ENCODE results near the gene TTR. TPM values are rescaled to one million over a fixed set of nuclear protein-coding genes. Genes with fewer than 3 reads are reported as not detected.

Gene TTR
- total and polyA plus RNA-seq, 3 donors from 2014 or later = 0.63 to 2.8 (median 1.1) TPM

DNA sequence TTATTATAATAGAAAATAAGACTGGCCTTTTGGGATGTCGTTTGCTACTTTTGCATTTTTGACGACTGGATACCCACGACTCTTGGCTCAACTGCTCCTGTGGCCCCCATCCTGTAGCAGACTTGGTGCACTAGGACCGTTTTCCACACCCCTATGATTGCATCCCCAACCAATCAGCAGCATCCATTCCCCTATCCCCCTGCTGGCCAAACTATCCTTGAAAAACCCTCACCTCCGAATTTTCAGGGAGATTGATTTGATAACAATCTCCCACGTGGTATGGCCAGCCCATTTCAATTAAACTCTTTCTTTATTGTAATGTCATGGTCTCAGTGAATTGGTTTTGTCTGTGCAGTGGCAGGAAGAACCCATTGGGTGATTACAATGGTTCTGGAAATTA, 37.9 kb upstream of the TTR start:
- H3K27ac ChIP-seq = no peak overlapping the region
- no peaks in the 10 kb centered on the region for H3K9me3 ChIP-seq
- no peaks in the 10 kb centered on the region for H3K36me3 ChIP-seq (ENCODE audit: low read depth, missing control alignments)
- TF ChIP-seq POLR2A (IDR thresholded peaks at IDR 0.05) = no peak
- TF ChIP-seq, protein P1, sequence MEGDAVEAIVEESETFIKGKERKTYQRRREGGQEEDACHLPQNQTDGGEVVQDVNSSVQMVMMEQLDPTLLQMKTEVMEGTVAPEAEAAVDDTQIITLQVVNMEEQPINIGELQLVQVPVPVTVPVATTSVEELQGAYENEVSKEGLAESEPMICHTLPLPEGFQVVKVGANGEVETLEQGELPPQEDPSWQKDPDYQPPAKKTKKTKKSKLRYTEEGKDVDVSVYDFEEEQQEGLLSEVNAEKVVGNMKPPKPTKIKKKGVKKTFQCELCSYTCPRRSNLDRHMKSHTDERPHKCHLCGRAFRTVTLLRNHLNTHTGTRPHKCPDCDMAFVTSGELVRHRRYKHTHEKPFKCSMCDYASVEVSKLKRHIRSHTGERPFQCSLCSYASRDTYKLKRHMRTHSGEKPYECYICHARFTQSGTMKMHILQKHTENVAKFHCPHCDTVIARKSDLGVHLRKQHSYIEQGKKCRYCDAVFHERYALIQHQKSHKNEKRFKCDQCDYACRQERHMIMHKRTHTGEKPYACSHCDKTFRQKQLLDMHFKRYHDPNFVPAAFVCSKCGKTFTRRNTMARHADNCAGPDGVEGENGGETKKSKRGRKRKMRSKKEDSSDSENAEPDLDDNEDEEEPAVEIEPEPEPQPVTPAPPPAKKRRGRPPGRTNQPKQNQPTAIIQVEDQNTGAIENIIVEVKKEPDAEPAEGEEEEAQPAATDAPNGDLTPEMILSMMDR (IDR thresholded peaks at IDR 0.05) = no peak
- no peaks in the 10 kb centered on the region for H3K27me3 ChIP-seq
- no peaks in the 10 kb centered on the region for H3K4me1 ChIP-seq
- intact Hi-C loops (cut with DNase I; ENCODE audit: low total_unique reads) = no loop called here
- no peak overlapping the region for H3K4me3 ChIP-seq
- 56 to 57% methylated on average over 6 of the region's 6 CpGs for WGBS, 2 donors
- DNase-seq = no peak

DNA sequence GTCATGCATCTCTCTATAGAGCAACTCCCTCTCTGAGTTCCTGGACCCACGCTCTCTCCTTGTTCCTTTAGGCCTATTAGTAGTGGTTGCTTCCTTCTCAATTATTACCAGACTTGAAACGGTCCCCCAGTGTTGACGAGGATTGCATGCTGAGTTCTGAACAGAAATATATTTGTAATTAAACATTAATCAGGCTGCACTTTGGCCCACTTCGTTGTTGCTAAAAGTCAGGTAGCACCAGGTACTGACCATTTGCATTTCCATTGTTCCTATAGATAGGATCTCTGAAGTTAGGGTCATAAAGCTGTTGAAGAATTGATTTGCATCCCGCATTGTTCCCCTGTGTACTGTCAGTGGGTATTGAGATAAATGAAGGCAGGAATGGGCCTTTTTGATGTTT, 36.9 kb upstream of the TTR start:
- intact Hi-C loops (cut with DNase I; ENCODE audit: low total_unique reads) = no loop called here
- H3K9me3 ChIP-seq = no peaks in the 10 kb centered on the region
- H3K4me1 ChIP-seq = no peaks in the 10 kb centered on the region
- 79 to 82% methylated on average over 5 of the region's 5 CpGs for WGBS, 2 donors
- no peak for TF ChIP-seq POLR2A (IDR thresholded peaks at IDR 0.05)
- TF ChIP-seq, protein P1 (IDR thresholded peaks at IDR 0.05) = no peak
- H3K27ac ChIP-seq = no peak overlapping the region
- H3K4me3 ChIP-seq = no peak overlapping the region
- no peaks in the 10 kb centered on the region for H3K36me3 ChIP-seq (ENCODE audit: low read depth, missing control alignments)
- DNase-seq = no peak
- H3K27me3 ChIP-seq = no peaks in the 10 kb centered on the region

- Histone ChIP-seq H3K27ac (no peak overlapping the region), H3K36me3 (ENCODE audit: low read depth, missing control alignments) (no peaks in the 10 kb centered on the region), H3K4me1 (no peaks in the 10 kb centered on the region), H3K27me3 (no peaks in the 10 kb centered on the region), H3K9me3 (no peaks in the 10 kb centered on the region), H3K4me3 (peak overlapping the region in 1 of 2 donors; percentile 18)
- TF ChIP-seq, protein P1 (IDR thresholded peaks at IDR 0.05) = peak; percentile 62 to 81 (median 74)
- TF ChIP-seq POLR2A (IDR thresholded peaks at IDR 0.05) = no peak
- intact Hi-C loops (cut with DNase I; ENCODE audit: low total_unique reads) = no loop called here
- DNase-seq = peak; percentile 62
- 5 to 6% methylated on average over 7 of the region's 7 CpGs for WGBS, 2 donors
These were observed 35.5 kb upstream of the TTR start for GRCh38 chr18:31555971-31556747.

DNA sequence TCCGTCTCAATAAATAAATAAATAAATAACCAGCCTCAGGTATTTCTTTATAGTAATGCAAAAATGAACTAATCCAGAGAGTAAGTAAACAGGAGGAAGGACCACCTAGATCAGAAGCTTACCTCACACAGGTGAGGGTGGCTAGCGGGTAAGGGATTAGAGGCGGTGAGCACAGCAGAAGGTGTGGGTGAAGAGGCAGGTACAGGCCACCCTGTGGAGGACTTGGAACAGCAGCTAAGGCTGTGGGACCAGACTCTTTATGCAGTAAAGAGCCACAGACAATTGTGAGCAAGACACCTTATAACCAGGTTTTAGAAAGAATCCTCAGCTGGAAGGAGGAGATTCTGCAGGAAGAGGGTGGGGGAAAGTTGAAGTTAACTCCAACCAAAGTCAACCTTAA, 34.2 kb upstream of the TTR start:
- WGBS, 2 donors = 64 to 82% methylated on average over 3 of the region's 3 CpGs
- Histone ChIP-seq H3K27me3 (no peaks in the 10 kb centered on the region), H3K4me1 (no peaks in the 10 kb centered on the region), H3K27ac (no peak overlapping the region), H3K4me3 (peak overlapping the region in 1 of 2 donors; percentile 18), H3K9me3 (no peaks in the 10 kb centered on the region), H3K36me3 (ENCODE audit: low read depth, missing control alignments) (no peaks in the 10 kb centered on the region)
- no peak for TF ChIP-seq POLR2A (IDR thresholded peaks at IDR 0.05)
- TF ChIP-seq, protein P1 (IDR thresholded peaks at IDR 0.05) = no peak
- no peak for DNase-seq
- intact Hi-C loops (cut with DNase I; ENCODE audit: low total_unique reads) = no loop called here

GRCh38 chr18:31558567-31558966, 33.1 kb upstream of the TTR start:
- Histone ChIP-seq H3K4me1 (no peaks in the 10 kb centered on the region), H3K27me3 (no peaks in the 10 kb centered on the region), H3K27ac (no peak overlapping the region), H3K4me3 (no peak overlapping the region), H3K9me3 (no peaks in the 10 kb centered on the region), H3K36me3 (ENCODE audit: low read depth, missing control alignments) (no peaks in the 10 kb centered on the region)
- intact Hi-C loops (cut with DNase I; ENCODE audit: low total_unique reads) = no loop called here
- WGBS, 2 donors = 84 to 85% methylated on average over 9 of the region's 9 CpGs
- no peak for DNase-seq
- TF ChIP-seq POLR2A (IDR thresholded peaks at IDR 0.05) = no peak
- TF ChIP-seq, protein P1 (IDR thresholded peaks at IDR 0.05) = no peak

Data from testis (tissue), 3 donors.